ENCODE data around the gene CDV3.

Gene CDV3

GRCh38 chr3:133620066-133620784, 46.7 kb downstream of the CDV3 start:
- TF ChIP-seq GABPA (IDR thresholded peaks at IDR 0.05; ENCODE audit: low read depth): no peak
- TF ChIP-seq REST (IDR thresholded peaks at IDR 0.05; ENCODE audit: insufficient replicate concordance, low read depth): no peak
- TF ChIP-seq POLR2AphosphoS5 (IDR thresholded peaks at IDR 0.05; ENCODE audit: low read depth): no peak
- no peak for TF ChIP-seq CTCF (IDR thresholded peaks at IDR 0.05; ENCODE audit: insufficient read depth, low read length)
- TF ChIP-seq SPI1 (IDR thresholded peaks at IDR 0.05; ENCODE audit: borderline replicate concordance, low read depth): no peak
- H3K27me3 ChIP-seq (ENCODE audit: insufficient read depth, poor library complexity, severe bottlenecking): no peaks in the 10 kb centered on the region
- no peak overlapping the region for H3K4me3 ChIP-seq (replicated peaks; ENCODE audit: insufficient read depth, low read length)
- no peak for DNase-seq (ENCODE audit: low read depth in 1 of 2, low spot score in 1 of 2)
- H3K27ac ChIP-seq (replicated peaks): no peak overlapping the region

- Histone ChIP-seq H3K27me3 (ENCODE audit: insufficient read depth, poor library complexity, severe bottlenecking) (no peaks in the 10 kb centered on the region), H3K27ac (replicated peaks) (no peak overlapping the region), H3K4me3 (replicated peaks; ENCODE audit: insufficient read depth, low read length) (no peak overlapping the region)
- TF ChIP-seq CTCF (IDR thresholded peaks at IDR 0.05; ENCODE audit: insufficient read depth, low read length) (no peak), GABPA (IDR thresholded peaks at IDR 0.05; ENCODE audit: low read depth) (no peak), POLR2AphosphoS5 (IDR thresholded peaks at IDR 0.05; ENCODE audit: low read depth) (no peak), REST (IDR thresholded peaks at IDR 0.05; ENCODE audit: insufficient replicate concordance, low read depth) (no peak), SPI1 (IDR thresholded peaks at IDR 0.05; ENCODE audit: borderline replicate concordance, low read depth) (no peak)
- no peak for DNase-seq (ENCODE audit: low read depth in 1 of 2, low spot score in 1 of 2)
These were observed 54.3 kb downstream of the CDV3 start for GRCh38 chr3:133627789-133628188.

- no peak for DNase-seq (ENCODE audit: low read depth in 1 of 2, low spot score in 1 of 2)
- Histone ChIP-seq H3K4me3 (replicated peaks; ENCODE audit: insufficient read depth, low read length) (no peak overlapping the region), H3K27ac (replicated peaks) (no peak overlapping the region), H3K27me3 (ENCODE audit: insufficient read depth, poor library complexity, severe bottlenecking) (no peaks in the 10 kb centered on the region)
- TF ChIP-seq SPI1 (IDR thresholded peaks at IDR 0.05; ENCODE audit: borderline replicate concordance, low read depth) (no peak), GABPA (IDR thresholded peaks at IDR 0.05; ENCODE audit: low read depth) (no peak), POLR2AphosphoS5 (IDR thresholded peaks at IDR 0.05; ENCODE audit: low read depth) (no peak), CTCF (IDR thresholded peaks at IDR 0.05; ENCODE audit: insufficient read depth, low read length) (no peak), REST (IDR thresholded peaks at IDR 0.05; ENCODE audit: insufficient replicate concordance, low read depth) (no peak)
These were observed 55.7 kb downstream of the CDV3 start for GRCh38 chr3:133629146-133629545.
